Measurements from ENCODE around the gene LRRC27. TPM values are rescaled to one million over a fixed set of nuclear protein-coding genes. Genes with fewer than 3 reads are reported as not detected.
"Not testable (repeated sequence)": the region's sequence is repeated elsewhere in the genome, so short reads cannot be mapped to it uniquely, and the experiment has no call there.

The LRRC27 gene
- total RNA-seq, 6 donors from 2014 or later = 7.4 to 110 (median 15.1) TPM

GRCh38 chr10:132350391-132350790, 18.4 kb downstream of the LRRC27 start:
- TF ChIP-seq CTCF (IDR thresholded peaks at IDR 0.05) = no peak
- TF ChIP-seq EP300 (IDR thresholded peaks at IDR 0.05) = no peak
- TF ChIP-seq POLR2A (IDR thresholded peaks at IDR 0.05) = no peak
- TF ChIP-seq POLR2AphosphoS5 (IDR thresholded peaks at IDR 0.05) = no peak
- H3K36me3 ChIP-seq = peaks cover 0 to 43% (median 12%) of the 10 kb centered on the region in 4 donors
- H3K4me1 ChIP-seq = no peaks in the 10 kb centered on the region
- no peak for ATAC-seq (ENCODE audit: low FRiP score in 2 of 2)
- H3K9me3 ChIP-seq = no peaks in the 10 kb centered on the region
- WGBS, 2 donors = 85 to 95% methylated on average over 9 to 11 of the region's 11 CpGs
- no peak for DNase-seq
- H3K27ac ChIP-seq = no peak overlapping the region
- no peak overlapping the region for H3K4me3 ChIP-seq
- no peaks in the 10 kb centered on the region for H3K27me3 ChIP-seq

DNA sequence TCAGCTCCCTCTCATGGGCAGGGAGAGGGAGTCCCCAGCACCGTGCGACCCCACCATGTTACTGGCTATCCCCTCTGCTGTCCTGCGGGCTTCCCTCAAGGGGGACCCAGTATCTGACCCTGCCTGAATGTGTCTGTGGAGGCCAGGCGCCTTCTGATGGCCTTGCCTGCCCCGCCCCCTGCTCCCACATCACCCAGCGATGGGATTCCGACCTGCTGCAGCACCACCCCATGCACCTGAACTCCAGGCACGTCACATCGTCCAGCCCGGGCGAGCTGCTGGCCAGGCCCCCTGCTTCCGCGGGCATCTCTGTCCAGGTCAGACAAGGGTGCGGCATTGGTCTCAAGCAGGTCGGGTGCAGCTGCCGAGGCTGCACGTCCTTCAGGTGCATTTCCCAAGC, 19.0 kb downstream of the LRRC27 start:
- no peak for TF ChIP-seq CTCF (IDR thresholded peaks at IDR 0.05)
- no peak for TF ChIP-seq POLR2AphosphoS5 (IDR thresholded peaks at IDR 0.05)
- no peak overlapping the region for H3K4me3 ChIP-seq
- H3K27ac ChIP-seq = no peak overlapping the region
- no peaks in the 10 kb centered on the region for H3K9me3 ChIP-seq
- no peaks in the 10 kb centered on the region for H3K27me3 ChIP-seq
- ATAC-seq (ENCODE audit: low FRiP score in 2 of 2) (no peak), DNase-seq (no peak)
- WGBS, 2 donors = 90 to 97% methylated on average over 2 to 17 of the region's 17 CpGs
- H3K4me1 ChIP-seq = no peaks in the 10 kb centered on the region
- H3K36me3 ChIP-seq = peaks cover 0 to 37% (median 11%) of the 10 kb centered on the region in 4 donors

GRCh38 chr10:132351611-132352010, 19.6 kb downstream of the LRRC27 start:
- H3K9me3 ChIP-seq = no peaks in the 10 kb centered on the region
- peaks cover 0 to 37% (median 11%) of the 10 kb centered on the region in 4 donors for H3K36me3 ChIP-seq
- ATAC-seq (ENCODE audit: low FRiP score in 2 of 2) = no peak
- no peak overlapping the region for H3K27ac ChIP-seq
- TF ChIP-seq EP300 (IDR thresholded peaks at IDR 0.05) = no peak
- TF ChIP-seq POLR2A (IDR thresholded peaks at IDR 0.05) = no peak
- no peak for TF ChIP-seq CTCF (IDR thresholded peaks at IDR 0.05)
- no peak for TF ChIP-seq POLR2AphosphoS5 (IDR thresholded peaks at IDR 0.05)
- no peaks in the 10 kb centered on the region for H3K4me1 ChIP-seq
- no peak overlapping the region for H3K4me3 ChIP-seq
- no peak for DNase-seq
- H3K27me3 ChIP-seq = no peaks in the 10 kb centered on the region
- WGBS, 2 donors = 94 to 95% methylated on average over 22 to 25 of the region's 25 CpGs

GRCh38 chr10:132352462-132353308, 20.7 kb downstream of the LRRC27 start:
- peak; percentile 69 to 90 for DNase-seq
- not testable (repeated sequence) for H3K4me3 ChIP-seq, H3K9me3 ChIP-seq, H3K4me1 ChIP-seq, H3K27me3 ChIP-seq, H3K27ac ChIP-seq
- peak in 1 of 2 donors; percentile 64 for ATAC-seq (ENCODE audit: low FRiP score in 2 of 2)
- WGBS, 2 donors = 51 to 53% methylated on average over 26 to 30 of the region's 44 CpGs
- peak; percentile 59 to 84 (median 76) for TF ChIP-seq CTCF (IDR thresholded peaks at IDR 0.05)
- H3K36me3 ChIP-seq = peaks cover 0 to 42% (median 11%) of the 10 kb centered on the region in 4 donors
